ENCODE measurements around the gene TGIF2.

TGIF2 gene

DNA sequence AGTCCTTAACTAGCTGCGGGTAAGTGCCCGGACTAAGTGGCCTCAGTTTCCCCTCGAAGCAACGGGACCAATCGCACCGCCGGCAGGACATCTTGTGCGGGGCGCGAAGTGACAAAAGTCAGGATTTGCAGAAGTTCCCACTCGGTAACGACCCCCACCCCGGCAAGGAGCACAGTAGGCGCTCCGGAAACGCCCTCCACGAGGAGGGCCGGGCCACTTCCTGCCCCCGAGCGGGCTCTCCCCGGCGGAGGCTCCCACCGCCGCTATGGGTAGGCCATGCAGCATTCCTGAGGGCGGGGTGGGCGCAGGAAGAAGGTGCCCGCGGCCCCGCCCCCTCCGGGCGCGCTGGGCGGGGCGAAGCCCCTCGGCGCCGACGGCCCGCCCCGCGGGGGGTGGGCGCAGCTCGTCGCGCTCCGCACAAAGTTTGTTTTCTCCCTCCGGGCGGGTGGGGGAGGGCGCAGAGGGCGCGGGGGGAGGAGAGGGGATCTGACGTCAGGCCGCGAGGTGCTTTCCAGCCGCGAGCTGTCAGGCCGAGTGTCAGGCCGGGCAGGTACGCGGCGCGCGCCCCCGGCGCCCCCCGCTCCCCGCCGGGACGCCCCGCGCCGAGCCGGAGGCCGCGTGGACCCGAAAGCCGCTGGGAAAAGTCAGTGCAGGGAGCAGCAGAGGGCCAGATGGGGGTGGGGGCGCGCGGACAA is at the start of gene TGIF2:
Gene TGIF2 (plus strand): TSS at position 495 of the 695 bp plus-strand sequence. CDS start 5,178 bp downstream, outside the sequence.
- DNase-seq (ENCODE audit: low read depth) = no peak

DNA sequence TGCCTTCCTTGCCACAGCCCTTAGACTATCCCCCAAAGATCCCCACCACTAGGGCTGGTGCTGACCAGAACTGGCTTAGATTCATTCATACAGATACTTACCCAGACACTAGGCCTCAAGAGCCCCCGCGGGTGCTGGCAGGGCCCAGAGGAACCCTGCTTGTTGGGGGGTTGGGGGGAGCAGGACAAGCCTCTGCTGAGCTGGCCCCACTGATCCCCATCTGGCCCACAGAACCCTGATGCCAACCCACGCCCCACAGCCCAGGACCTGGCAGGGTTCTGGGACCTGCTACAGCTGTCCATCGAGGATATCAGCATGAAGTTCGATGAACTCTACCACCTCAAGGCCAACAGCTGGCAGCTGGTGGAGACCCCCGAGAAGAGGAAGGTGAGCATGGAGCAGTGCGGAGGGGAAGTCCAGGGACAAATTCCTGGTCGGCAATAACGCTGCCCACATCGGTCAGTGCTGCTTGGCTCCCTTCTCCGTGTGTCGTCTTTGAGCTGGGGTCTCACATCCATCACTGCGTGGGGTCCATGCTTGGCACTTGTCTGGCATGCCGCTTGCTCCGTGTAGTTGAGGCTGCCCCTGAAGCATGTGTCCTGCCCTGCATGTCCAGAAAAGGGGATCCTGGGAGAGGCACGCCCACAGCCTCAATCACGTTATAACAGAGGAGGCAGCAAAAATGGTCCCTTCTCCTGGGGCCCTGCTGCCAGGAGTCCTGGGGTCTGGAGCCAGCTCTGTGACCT is 47.6 kb upstream of the TGIF2 start:
- no peak for DNase-seq (ENCODE audit: low read depth)

DNA sequence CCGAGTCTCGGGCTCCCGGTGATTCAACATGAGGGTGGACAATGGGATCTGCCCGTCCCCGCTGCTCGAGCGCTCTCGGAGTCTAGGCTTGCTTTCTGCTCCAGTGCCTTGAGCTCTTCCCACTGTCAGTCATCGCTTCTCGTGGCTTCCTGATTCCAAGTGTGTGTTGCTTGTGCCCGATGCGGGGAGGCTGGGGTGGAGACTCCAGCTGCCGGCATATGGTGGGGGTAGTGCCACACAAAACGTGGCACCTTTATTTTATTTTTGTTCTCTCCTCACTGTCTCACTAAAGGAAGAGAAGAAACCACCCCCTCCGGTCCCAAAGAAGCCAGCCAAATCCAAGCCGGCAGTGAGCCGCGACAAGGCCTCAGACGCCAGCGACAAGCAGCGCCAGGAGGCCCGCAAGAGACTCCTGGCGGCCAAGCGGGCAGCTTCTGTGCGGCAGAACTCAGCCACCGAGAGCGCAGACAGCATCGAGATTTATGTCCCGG is 46.8 kb upstream of the TGIF2 start:
- no peak for DNase-seq (ENCODE audit: low read depth)

- DNase-seq (ENCODE audit: low read depth) = no peak
These were observed 45.9 kb upstream of the TGIF2 start for GRCh38 chr20:36527331-36528125.

DNA sequence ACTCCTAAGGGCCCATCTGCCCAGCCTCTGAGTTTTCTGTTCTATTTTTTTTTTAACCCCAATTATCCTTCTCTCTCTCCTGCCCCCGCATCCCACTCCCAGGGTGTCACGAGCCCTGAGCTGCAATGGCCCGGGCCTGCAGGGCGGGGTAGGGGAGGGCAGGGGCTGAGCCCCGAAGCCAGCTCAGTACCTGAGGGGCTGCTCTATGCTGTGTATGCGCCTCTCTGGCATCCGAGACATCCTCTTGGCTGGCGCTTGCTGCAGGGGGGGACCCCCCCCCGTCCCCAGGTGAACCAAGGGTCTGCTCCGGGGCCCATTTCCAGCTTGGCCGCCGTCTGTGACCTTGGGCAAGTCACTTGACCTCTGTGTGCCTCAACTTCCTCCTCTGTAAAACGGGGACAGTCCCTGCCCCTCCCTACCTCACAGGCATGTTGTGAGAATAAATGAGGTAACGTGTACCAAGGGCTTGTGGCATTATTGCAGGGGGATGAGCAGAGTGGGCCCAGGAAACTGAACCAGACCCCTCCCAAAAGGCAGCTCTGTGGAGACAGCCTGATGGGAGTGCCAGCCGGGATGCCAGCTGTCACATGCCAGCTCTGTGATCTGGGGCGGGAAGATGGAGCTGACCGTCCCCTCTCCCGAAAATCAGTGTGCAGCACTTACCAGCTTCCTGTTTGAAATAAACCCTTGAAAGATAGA is 45.1 kb upstream of the TGIF2 start:
- no peak for DNase-seq (ENCODE audit: low read depth)

DNA sequence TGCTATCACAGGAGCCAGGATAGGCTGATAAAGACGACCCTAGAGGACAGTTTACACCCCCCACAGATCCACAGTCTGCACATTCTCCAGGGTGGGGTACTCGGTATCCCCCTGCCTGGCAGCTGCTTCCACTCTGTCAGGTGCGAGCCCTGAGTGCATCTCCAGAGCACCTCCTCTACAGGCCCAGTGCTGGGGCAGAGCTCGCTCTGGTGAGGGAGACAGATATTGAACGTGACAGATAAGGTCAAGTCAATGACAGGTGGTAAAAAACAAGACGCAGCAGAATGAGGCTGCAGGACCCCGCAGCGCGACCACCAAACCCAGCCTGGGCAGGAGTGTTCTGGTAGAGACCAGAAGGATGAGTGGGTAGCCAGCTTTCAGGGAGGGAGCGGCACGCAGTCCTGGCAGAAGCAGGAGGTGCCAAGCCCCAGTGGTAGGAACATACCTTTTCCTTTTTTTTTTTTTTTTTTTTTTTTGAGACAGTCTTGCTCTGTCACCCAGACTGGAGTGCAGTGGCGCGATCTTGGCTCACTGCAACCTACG is 44.5 kb upstream of the TGIF2 start:
- no peak for DNase-seq (ENCODE audit: low read depth)

DNA sequence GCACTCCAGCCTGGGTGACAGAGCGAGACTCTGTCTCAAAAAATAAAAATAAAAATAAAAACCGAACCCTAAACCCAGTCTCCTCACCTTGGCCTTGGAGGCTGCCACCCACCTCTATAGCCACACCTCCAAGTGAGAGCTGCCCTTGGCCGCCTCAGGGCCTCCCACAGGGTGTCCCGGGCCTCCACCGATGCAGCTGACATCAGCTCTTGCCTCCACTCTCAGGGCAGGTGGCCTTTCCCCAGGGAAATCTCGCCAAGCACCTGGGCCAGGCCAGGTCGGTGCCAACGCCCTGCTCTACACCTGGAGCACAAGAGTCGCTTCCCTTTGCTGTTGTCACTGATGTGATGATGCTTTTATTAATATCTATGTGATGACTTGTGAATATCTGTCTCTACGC is 41.0 kb upstream of the TGIF2 start:
- no peak for DNase-seq (ENCODE audit: low read depth)

DNA sequence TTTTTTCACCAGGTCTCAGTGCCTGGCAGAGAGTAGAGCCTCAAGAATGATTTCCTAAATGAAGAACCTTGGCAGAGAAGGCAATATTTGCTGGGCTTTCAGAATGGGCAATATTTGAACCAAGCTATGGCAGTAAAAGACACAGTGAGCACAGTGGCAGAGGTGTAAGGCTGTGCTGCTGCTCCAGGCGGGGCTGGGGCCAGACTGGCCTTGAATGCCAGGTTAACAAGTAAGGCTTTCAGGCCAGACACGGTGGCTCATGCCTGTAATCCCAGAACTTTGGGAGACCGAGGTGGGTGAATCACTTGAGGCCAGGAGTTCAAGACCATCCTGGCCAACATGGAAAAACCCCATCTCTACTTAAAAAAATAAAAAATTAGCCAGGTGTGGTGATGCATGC is 40.6 kb upstream of the TGIF2 start:
- DNase-seq (ENCODE audit: low read depth) = no peak

- DNase-seq (ENCODE audit: low read depth) = no peak
These were observed 35.2 kb upstream of the TGIF2 start for GRCh38 chr20:36538026-36538722.

GRCh38 chr20:36540551-36541211 is 32.7 kb upstream of the TGIF2 start:
- DNase-seq (ENCODE audit: low read depth) = no peak

- DNase-seq (ENCODE audit: low read depth) = no peak
These were observed 32.1 kb upstream of the TGIF2 start, which contains the start of gene MYL9 for GRCh38 chr20:36541227-36541767. MYL9 (plus strand) TSS chr20:36541519; CDS start chr20:36544885, 3,366 bp downstream.

- no peak for DNase-seq (ENCODE audit: low read depth)
These were observed 31.5 kb upstream of the TGIF2 start for GRCh38 chr20:36541768-36542488.

DNA sequence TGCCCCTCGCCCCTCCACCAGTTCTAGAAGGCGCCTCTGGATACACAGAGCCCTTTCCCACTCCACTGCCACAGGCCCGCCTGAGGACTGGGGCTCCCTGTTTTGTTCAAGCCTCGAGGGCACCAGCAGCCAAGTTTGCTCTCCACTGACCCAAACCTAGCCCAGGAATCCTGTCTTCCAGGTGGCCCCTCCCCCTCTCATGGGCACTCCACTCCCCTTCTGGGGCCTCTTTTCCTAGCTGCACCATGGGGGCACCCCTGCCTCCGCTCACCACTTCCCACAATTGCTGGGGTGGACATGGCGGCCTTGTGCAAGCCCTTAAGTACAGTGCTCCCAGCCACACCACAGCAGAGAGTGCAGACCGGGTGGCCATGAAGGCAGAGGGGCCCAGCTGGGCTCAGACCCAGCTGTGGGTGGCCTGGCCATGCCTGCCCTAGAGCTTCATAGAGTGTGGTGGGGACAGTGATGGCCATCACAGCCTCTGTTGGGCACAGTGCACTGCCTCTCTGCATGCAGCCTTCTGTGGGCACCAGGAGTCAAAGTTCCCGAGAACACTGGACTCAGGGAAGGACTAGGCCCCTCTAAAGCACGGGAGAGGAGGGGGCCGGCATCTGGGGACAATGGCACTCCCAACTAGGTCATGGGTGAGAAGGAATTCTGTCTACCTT is 30.7 kb upstream of the TGIF2 start:
- DNase-seq (ENCODE audit: low read depth) = no peak

DNA sequence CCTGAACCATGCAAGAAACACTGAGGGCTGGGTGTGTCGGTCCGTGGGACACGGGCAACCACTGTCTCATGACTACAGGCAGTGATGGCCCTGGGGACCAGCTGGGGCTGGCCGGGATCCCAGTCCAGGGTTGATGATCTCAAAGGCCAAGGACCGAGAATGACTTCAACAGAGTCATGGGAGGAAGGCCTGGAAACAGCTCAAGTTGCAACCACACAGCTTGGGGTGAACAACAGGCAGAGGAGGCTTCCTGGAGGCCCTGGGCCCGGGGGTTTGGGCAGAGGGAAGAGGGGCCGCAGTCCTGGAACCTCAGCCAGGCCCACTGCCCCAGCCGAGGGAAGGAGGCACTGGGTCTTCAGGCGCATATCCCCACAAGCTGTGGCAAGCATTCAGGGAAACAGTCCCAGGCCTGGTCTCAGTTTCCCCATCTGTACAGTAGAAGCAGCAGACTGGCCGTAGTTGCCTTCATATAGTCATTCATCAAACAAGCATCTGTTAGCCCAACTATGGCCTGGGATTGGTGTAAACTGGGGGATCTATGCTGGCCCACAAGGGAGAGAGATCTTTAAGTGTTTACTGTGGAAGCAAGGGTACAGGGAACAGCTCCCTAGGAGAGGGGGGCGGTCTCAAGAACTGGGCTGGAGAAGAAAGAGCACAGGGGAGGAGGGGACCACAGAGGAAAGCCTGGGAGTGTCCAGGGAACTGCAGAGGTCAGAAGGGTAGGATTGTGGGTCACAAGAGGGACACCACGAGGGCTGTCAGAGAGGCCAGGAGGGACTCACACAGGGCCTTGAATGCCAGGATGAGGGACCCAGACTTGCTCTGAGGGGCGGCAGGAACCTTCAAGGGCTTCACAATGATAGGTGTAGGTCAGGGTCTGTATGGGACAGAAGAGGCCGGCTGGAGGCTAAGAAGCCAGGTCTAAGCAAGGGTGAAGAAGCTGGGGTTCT is 29.9 kb upstream of the TGIF2 start:
- no peak for DNase-seq (ENCODE audit: low read depth)

DNA sequence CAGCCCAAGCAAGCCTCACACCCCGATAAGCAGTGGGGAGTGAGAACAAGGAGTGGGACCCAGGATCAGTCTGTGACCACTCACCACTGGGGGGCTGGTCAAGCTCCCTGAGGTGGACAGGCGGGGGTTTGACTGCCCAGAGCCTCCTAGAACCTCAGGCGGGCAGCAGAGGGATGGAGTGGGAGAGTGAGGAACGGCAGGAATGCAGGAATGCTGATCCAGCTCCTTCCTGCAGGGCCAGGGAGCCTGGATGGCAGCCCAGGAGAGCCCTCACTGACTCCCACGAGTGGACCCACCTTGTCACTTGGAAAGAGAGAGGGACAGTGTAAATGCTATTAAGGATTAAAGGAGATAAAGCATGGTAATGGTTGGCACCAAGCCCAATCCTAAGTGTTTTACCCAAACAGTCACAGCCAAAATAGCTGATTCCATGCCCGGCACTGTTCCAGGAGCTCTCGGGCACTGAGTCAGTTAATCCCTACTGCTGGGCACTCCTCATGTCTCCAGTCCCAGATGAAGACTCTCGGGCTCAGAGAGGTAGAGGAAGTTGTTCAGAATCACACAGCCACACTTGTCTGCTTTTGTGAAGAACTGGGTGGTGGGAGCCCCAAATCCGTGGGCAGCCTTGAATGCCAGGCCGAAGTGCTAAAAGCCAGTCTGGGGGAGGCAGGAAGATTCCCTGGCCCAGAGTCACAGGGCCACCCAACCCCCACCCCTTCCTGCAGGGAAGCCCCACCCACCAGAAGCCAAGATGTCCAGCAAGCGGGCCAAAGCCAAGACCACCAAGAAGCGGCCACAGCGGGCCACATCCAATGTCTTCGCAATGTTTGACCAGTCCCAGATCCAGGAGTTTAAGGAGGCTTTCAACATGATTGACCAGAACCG is 29.0 kb upstream of the TGIF2 start:
- DNase-seq (ENCODE audit: low read depth) = no peak

DNA sequence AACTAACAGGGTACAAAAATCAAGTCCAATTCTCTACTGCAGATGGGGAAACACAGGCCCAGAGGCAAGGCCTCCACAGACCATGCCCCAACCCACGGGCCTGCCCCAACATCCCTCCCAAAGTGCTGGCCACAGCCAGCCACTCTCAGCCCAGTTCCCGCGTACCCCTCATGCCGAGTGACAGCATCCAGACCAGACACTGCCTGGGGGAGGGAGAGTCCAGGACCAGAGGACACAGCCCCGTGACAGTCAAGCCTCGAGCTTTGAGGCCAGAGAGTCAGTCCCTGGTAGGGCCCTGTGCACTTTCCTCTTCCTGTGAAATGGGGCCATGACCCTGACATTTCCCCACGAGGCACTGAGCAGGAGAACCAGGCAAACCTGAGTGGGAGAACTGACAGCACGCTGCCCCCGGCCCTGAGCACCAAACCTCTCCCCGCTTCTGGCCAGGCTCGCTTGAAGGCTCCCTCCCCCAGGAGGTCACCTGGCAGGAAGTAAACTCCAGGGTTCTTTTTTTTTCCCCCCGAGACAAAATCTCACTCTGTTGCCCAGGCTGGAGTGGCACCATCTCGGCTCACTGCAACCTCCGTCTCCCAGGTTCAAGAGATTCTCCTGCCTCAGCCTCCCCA is 27.2 kb upstream of the TGIF2 start:
- DNase-seq (ENCODE audit: low read depth) = no peak

All from non-pigmented ciliary epithelial cell (primary cell).